Endothelial cell of umbilical vein (primary cell): Measurements from ENCODE around the gene MCRIP1.

Experiments used
- MYC ChIP-seq: IDR thresholded peaks from one replicate; pipeline ENCODE4 v1.6.1; 2011; ENCODE audit warnings: mild to moderate bottlenecking, low read depth, low read length
- POLR2AphosphoS5 ChIP-seq: IDR thresholded peaks from 2 replicates; pipeline ENCODE4 v1.6.1; 2012; ENCODE audit warnings: low read depth, mild to moderate bottlenecking, control low read depth, low read length, moderate library complexity; ENCODE audit not compliant: insufficient read depth

- no peak for TF ChIP-seq POLR2AphosphoS5
- no peak for TF ChIP-seq MYC
Measured at GRCh38 chr17:81813861-81814683, 19.0 kb downstream of the MCRIP1 start.
